IMR-90 (cell line): Measurements from ENCODE around the gene RHOT2.

Experiments
- BHLHE40 ChIP-seq: fragments of 150-350 bp; IDR thresholded peaks from 2 replicates; pipeline ENCODE4 v1.6.1; 2016; ENCODE audit warnings: mild to moderate bottlenecking, low read depth, low read length
- CEBPB ChIP-seq: IDR thresholded peaks from 2 replicates; pipeline ENCODE4 v1.6.1; 2012; ENCODE audit warnings: low read depth, low read length, improper control_type of control experiment
- CHD1 ChIP-seq: IDR thresholded peaks from 2 replicates; pipeline ENCODE4 v1.6.1; 2012; ENCODE audit warnings: low read depth, low read length, improper control_type of control experiment
- CTCF ChIP-seq: conservative IDR thresholded peaks from 2 replicates; pipeline ENCODE4 v1.5.1; 2012; ENCODE audit warnings: mild to moderate bottlenecking, low read depth, low read length, improper control_type of control experiment
- ELK1 ChIP-seq: fragments of 150-350 bp; IDR thresholded peaks from 2 replicates; pipeline ENCODE4 v1.6.1; 2016; ENCODE audit warnings: low read depth, mild to moderate bottlenecking, low read length, moderate library complexity, borderline replicate concordance
- FOS ChIP-seq: fragments of 150-350 bp; IDR thresholded peaks from 2 replicates; pipeline ENCODE4 v1.6.1; 2016; ENCODE audit warnings: low read depth, low read length
- MAFK ChIP-seq: IDR thresholded peaks from 2 replicates; pipeline ENCODE4 v1.6.1; 2012; ENCODE audit warnings: low read depth, low read length, improper control_type of control experiment
- MXI1 ChIP-seq: IDR thresholded peaks from 2 replicates; pipeline ENCODE4 v1.6.1; 2012; ENCODE audit warnings: low read depth, mild to moderate bottlenecking, low read length, moderate library complexity, borderline replicate concordance
- POLR2A ChIP-seq: IDR thresholded peaks from 2 replicates; pipeline ENCODE4 v1.6.1; 2012; ENCODE audit warnings: mild to moderate bottlenecking, low read depth, low read length
- RAD21 ChIP-seq: IDR thresholded peaks from 2 replicates; pipeline ENCODE4 v1.6.1; 2012; ENCODE audit warnings: low read length, improper control_type of control experiment
- RCOR1 ChIP-seq: IDR thresholded peaks from 2 replicates; pipeline ENCODE4 v1.6.1; 2012; ENCODE audit warnings: mild to moderate bottlenecking, low read length, improper control_type of control experiment; ENCODE audit not compliant: insufficient replicate concordance
- SMC3 ChIP-seq: fragments of 150-350 bp; IDR thresholded peaks from 2 replicates; pipeline ENCODE4 v1.6.1; 2016; ENCODE audit warnings: low read depth, mild to moderate bottlenecking, antibody characterized with exemption, low read length, moderate library complexity

GRCh38 chr16:674968-675883 lies 7.3 kb downstream of the RHOT2 start, which contains the start of gene RHBDL1:
- TF ChIP-seq CTCF = no peak
- no peak for TF ChIP-seq POLR2A
- no peak for TF ChIP-seq CHD1
- TF ChIP-seq RCOR1 = no peak
- TF ChIP-seq SMC3 = no peak
- TF ChIP-seq FOS = no peak
- TF ChIP-seq CEBPB = no peak
- no peak for TF ChIP-seq MAFK
- no peak for TF ChIP-seq ELK1
- peak; percentile 54; the same call in 1 of the 2 replicates for TF ChIP-seq MXI1
- TF ChIP-seq BHLHE40 = 0 out of 2 replicates have a peak, but pooled peaks have one; percentile 28
- no peak for TF ChIP-seq RAD21
